ENCODE results near the gene PURB. TPM values are rescaled to one million over a fixed set of nuclear protein-coding genes. Genes with fewer than 3 reads are reported as not detected.
"Not testable (repeated sequence)": the region's sequence is repeated elsewhere in the genome, so short reads cannot be mapped to it uniquely, and the experiment has no call there.

Gene PURB
- 25.1 and 26.3 TPM in 2 replicates for total RNA-seq (2022)
- Bru-seq, nascent RNA: percentile 96 among the genes with signal in this experiment
- BruChase-seq, experiment 1, labeled RNA remaining after a 2-hour chase: percentile 99 among the genes with signal in this experiment
- BruChase-seq, experiment 2, labeled RNA remaining after a 6-hour chase: percentile 96 among the genes with signal in this experiment
- long read RNA-seq, full-length matches to known transcripts: 31 of 31 reads
- long read RNA-seq, partial matches to known transcripts: 0 of 31 reads
- long read RNA-seq, other reads (novel, unspliced or antisense): 0 of 31 reads

- Mint-ChIP-seq H3K9me3 (ENCODE audit: unreplicated experiment) (no peaks in the 10 kb centered on the region), H3K36me3 (ENCODE audit: insufficient read depth, unreplicated experiment) (peaks cover 29% of the 10 kb centered on the region), H3K27me3 (ENCODE audit: insufficient read depth, unreplicated experiment) (no peaks in the 10 kb centered on the region), H3K4me3 (ENCODE audit: unreplicated experiment) (peak within 1 kb of the TSS; percentile 96), H3K27ac (ENCODE audit: unreplicated experiment) (peak within 1 kb of the TSS; percentile 100), H3K4me1 (ENCODE audit: low read depth, unreplicated experiment) (peaks cover 17% of the 10 kb centered on the region)
- no peaks in the 10 kb centered on the region for H3K27me3 ChIP-seq (replicated peaks; ENCODE audit: control insufficient read depth, insufficient read depth, low read length)
- intact Hi-C loops (cut with micrococcal nuclease; ENCODE audit: unreplicated experiment): loop anchor here (1.0 to 10.0 kb wide), 4 partner anchors 28 to 99 kb away; partner anchors contain the start of gene H2AZ2
- H3K9me3 ChIP-seq: no peaks in the 10 kb centered on the region
- TF ChIP-seq CTCF (IDR thresholded peaks at IDR 0.05; ENCODE audit: insufficient read depth in 1 of 2, low read depth in 1 of 2, low read length in 1 of 2, severe bottlenecking in 1 of 2, unreplicated experiment in 1 of 2): no peak
- H3K4me3 ChIP-seq (ENCODE audit: low read depth, low read length): peak within 1 kb of the TSS; percentile 78
- ChIA-PET CTCF (interaction anchor here (0.7 to 2.1 kb wide), 4 partner anchors 37 to 251 kb away, joined by 3 to 13 read pairs (median 4); partner anchors contain the start of gene CCM2), POLR2A (interaction anchor here (0.6 to 1.4 kb wide), 10 partner anchors 11 to 279 kb away, joined by 3 to 10 read pairs (median 3); partner anchors contain the start of genes H2AZ2, OGDH and TBRG4)
- TSS peak; percentile 83 for BruUV-seq (replicated peaks)
- H3K4me1 ChIP-seq: peaks cover 26% of the 10 kb centered on the region
- H3K36me3 ChIP-seq (ENCODE audit: control insufficient read depth, insufficient read depth, low read length): no peaks in the 10 kb centered on the region
- DNase-seq: peak; percentile 92 to 95
These were observed at the start of gene PURB for GRCh38 chr7:44885394-44886317. Gene PURB, minus strand, starts transcription at chr7:44885530. Its CDS starts 182 bp downstream, at chr7:44885348.

GRCh38 chr7:44935016-44935415 is 49.7 kb upstream of the PURB start:
- H3K4me3 ChIP-seq (ENCODE audit: low read depth, low read length): no peak overlapping the region
- Mint-ChIP-seq H3K36me3 (ENCODE audit: insufficient read depth, unreplicated experiment) (no peaks in the 10 kb centered on the region), H3K27ac (ENCODE audit: unreplicated experiment) (no peak overlapping the region), H3K9me3 (ENCODE audit: unreplicated experiment) (no peaks in the 10 kb centered on the region), H3K27me3 (ENCODE audit: insufficient read depth, unreplicated experiment) (peaks cover 4% of the 10 kb centered on the region), H3K4me3 (ENCODE audit: unreplicated experiment) (peak overlapping the region; percentile 30), H3K4me1 (ENCODE audit: low read depth, unreplicated experiment) (no peaks in the 10 kb centered on the region)
- H3K27me3 ChIP-seq (replicated peaks; ENCODE audit: control insufficient read depth, insufficient read depth, low read length): no peaks in the 10 kb centered on the region
- no peaks in the 10 kb centered on the region for H3K36me3 ChIP-seq (ENCODE audit: control insufficient read depth, insufficient read depth, low read length)
- TF ChIP-seq CTCF (IDR thresholded peaks at IDR 0.05; ENCODE audit: insufficient read depth in 1 of 2, low read depth in 1 of 2, low read length in 1 of 2, severe bottlenecking in 1 of 2, unreplicated experiment in 1 of 2): no peak
- 0 out of 2 replicates have a peak, but pooled peaks cover 3% of the 10 kb centered on the region for H3K9me3 ChIP-seq
- no peaks in the 10 kb centered on the region for H3K4me1 ChIP-seq
- ChIA-PET CTCF (no interaction called here), POLR2A (interaction anchor here (0.5 to 0.7 kb wide), 2 partner anchors 62 to 129 kb away, joined by 3 read pairs; no protein-coding TSS in a partner anchor)
- intact Hi-C loops (cut with micrococcal nuclease; ENCODE audit: unreplicated experiment): no loop called here
- DNase-seq: no peak
- no TSS peak for BruUV-seq (replicated peaks)

GRCh38 chr7:44934510-44934909 is 49.2 kb upstream of the PURB start:
- H3K27ac Mint-ChIP-seq (ENCODE audit: unreplicated experiment); H3K9me3 ChIP-seq; DNase-seq; intact Hi-C loops (cut with micrococcal nuclease; ENCODE audit: unreplicated experiment); H3K36me3 ChIP-seq (ENCODE audit: control insufficient read depth, insufficient read depth, low read length); H3K9me3 Mint-ChIP-seq (ENCODE audit: unreplicated experiment); BruUV-seq (replicated peaks); H3K4me1 Mint-ChIP-seq (ENCODE audit: low read depth, unreplicated experiment); H3K36me3 Mint-ChIP-seq (ENCODE audit: insufficient read depth, unreplicated experiment); H3K4me3 Mint-ChIP-seq (ENCODE audit: unreplicated experiment); CTCF ChIA-PET; H3K4me1 ChIP-seq; H3K27me3 ChIP-seq (replicated peaks; ENCODE audit: control insufficient read depth, insufficient read depth, low read length); H3K4me3 ChIP-seq (ENCODE audit: low read depth, low read length); H3K27me3 Mint-ChIP-seq (ENCODE audit: insufficient read depth, unreplicated experiment): not testable (repeated sequence)
- POLR2A ChIA-PET: interaction anchor here (0.7 kb wide), 1 partner anchor 62 kb away, joined by 3 read pairs; no protein-coding TSS in a partner anchor

Data from Caco-2 (cell line).